ENCODE data around the gene LY6G5C. TPM values are rescaled to one million over a fixed set of nuclear protein-coding genes. Genes with fewer than 3 reads are reported as not detected.

The LY6G5C gene
- total and polyA plus RNA-seq, 4 donors, result 0.59 to 2.5 (median 1.1) TPM

- TF ChIP-seq EGR1 (IDR thresholded peaks at IDR 0.05; ENCODE audit: low read depth in 2 of 2) (peak; percentile 55 to 60), JUND (IDR thresholded peaks at IDR 0.05) (peak in 1 of 2 donors; percentile 87), RXRA (IDR thresholded peaks at IDR 0.05) (peak; percentile 63 to 66), FOXA1 (IDR thresholded peaks at IDR 0.05) (peak; percentile 73), SP1 (IDR thresholded peaks at IDR 0.05) (peak; percentile 75), NR2F2 (IDR thresholded peaks at IDR 0.05) (peak; percentile 9), TAF1 (conservative IDR thresholded peaks at IDR 0.05) (peak; percentile 54), ZBTB33 (IDR thresholded peaks at IDR 0.05) (peak; percentile 97), HNF4A (conservative IDR thresholded peaks at IDR 0.05) (peak; percentile 57 to 72), FOXA2 (IDR thresholded peaks at IDR 0.05) (peak; percentile 66), RAD21 (IDR thresholded peaks at IDR 0.05) (peak; percentile 48 to 61), GABPA (IDR thresholded peaks at IDR 0.05 in 1 of 2, conservative IDR thresholded peaks at IDR 0.05 in 1 of 2) (peak; percentile 46 to 87), YY1 (IDR thresholded peaks at IDR 0.05) (peak; percentile 92), REST (IDR thresholded peaks at IDR 0.05) (peak; percentile 79), HNF4G (IDR thresholded peaks at IDR 0.05) (peak; percentile 15), ATF3 (IDR thresholded peaks at IDR 0.05) (peak; percentile 59)
- TF ChIP-seq, protein P1, sequence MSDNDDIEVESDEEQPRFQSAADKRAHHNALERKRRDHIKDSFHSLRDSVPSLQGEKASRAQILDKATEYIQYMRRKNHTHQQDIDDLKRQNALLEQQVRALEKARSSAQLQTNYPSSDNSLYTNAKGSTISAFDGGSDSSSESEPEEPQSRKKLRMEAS (IDR thresholded peaks at IDR 0.05), result peak; percentile 87
- TF ChIP-seq, protein P2, sequence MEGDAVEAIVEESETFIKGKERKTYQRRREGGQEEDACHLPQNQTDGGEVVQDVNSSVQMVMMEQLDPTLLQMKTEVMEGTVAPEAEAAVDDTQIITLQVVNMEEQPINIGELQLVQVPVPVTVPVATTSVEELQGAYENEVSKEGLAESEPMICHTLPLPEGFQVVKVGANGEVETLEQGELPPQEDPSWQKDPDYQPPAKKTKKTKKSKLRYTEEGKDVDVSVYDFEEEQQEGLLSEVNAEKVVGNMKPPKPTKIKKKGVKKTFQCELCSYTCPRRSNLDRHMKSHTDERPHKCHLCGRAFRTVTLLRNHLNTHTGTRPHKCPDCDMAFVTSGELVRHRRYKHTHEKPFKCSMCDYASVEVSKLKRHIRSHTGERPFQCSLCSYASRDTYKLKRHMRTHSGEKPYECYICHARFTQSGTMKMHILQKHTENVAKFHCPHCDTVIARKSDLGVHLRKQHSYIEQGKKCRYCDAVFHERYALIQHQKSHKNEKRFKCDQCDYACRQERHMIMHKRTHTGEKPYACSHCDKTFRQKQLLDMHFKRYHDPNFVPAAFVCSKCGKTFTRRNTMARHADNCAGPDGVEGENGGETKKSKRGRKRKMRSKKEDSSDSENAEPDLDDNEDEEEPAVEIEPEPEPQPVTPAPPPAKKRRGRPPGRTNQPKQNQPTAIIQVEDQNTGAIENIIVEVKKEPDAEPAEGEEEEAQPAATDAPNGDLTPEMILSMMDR (IDR thresholded peaks at IDR 0.05; ENCODE audit: low read depth, low read length, missing input control), result peak; percentile 9
Observed at GRCh38 chr6:31702819-31703716, 22.2 kb upstream of the LY6G5C start, which contains the start of gene ABHD16A. TSS of gene ABHD16A (minus strand) at chr6:31703324. CDS start at chr6:31703281, 43 bp downstream.

More at GRCh38 chr6:31702819-31703716, 22.2 kb upstream of the LY6G5C start, which contains the start of gene ABHD16A:
- Histone ChIP-seq H3K27ac (ENCODE audit: low read depth in 1 of 2, low read length in 2 of 2) (peak within 1 kb of the TSS; percentile 94), H3K27me3 (ENCODE audit: control insufficient read depth in 4 of 4, insufficient read depth in 4 of 4, low read length in 3 of 4) (no peaks in the 10 kb centered on the region), H3K4me3 (ENCODE audit: low read depth in 1 of 3, low read length in 3 of 3) (peak within 1 kb of the TSS; percentile 72 to 96 (median 73)), H3K9me3 (ENCODE audit: control insufficient read depth in 4 of 4, low read length in 3 of 4) (no peaks in the 10 kb centered on the region), H3K4me1 (ENCODE audit: control insufficient read depth in 4 of 4, insufficient read depth in 4 of 4, low read length in 3 of 4) (peaks cover 0 to 17% (median 14%) of the 10 kb centered on the region in 4 donors), H3K9ac (ENCODE audit: low read depth in 1 of 2, low read length in 2 of 2) (peak within 1 kb of the TSS; percentile 85 to 98), H3K36me3 (ENCODE audit: control insufficient read depth in 4 of 4, insufficient read depth in 3 of 4, low read depth in 1 of 4, low read length in 3 of 4) (peaks cover 0 to 5% (median 3%) of the 10 kb centered on the region in 4 donors)
- under 1% methylated on average over 54 of the region's 54 CpGs for WGBS
- peak; percentile 98 for DNase-seq (ENCODE audit: low spot score)

All from liver (tissue), 9 donors.